Measurements from ENCODE around the gene FAM222B.

DNA sequence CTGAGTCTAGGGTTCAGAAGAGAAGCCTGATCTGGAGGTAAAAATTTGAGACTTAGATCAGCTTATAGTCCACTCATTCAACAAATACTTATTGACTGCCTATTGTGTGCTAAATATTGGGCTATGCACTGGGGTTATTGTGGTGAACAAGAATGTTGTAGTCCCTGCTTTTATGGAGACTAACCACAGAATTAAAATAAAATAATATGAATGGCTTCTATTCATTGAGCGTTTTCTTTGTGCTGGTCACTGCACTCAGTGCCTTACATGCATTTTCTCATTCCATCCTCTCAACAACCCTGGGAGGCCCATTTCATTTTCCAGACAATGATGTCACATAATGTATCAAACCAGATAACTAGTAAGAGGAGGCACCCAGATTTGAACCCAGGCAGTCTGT is 109.2 kb downstream of the FAM222B start:
- TF ChIP-seq CTCF (IDR thresholded peaks at IDR 0.05) (no peak), EZH2 (IDR thresholded peaks at IDR 0.05; ENCODE audit: borderline replicate concordance, insufficient read depth, low read depth, low read length, poor library complexity, severe bottlenecking) (no peak)
